GM19395 (cell line): ENCODE measurements around the gene UBE2I.

ENCODE experiments used
- ATAC-seq: cut with Tn5 transposase; IDR thresholded peaks from one replicate; pipeline ENCODE4 v1.9.1; 2021; ENCODE audit warnings: mild to moderate bottlenecking, moderate library complexity; ENCODE audit not compliant: unreplicated experiment

The UBE2I gene

GRCh38 chr16:1341495-1342420 lies 32.3 kb downstream of the UBE2I start:
- ATAC-seq, result no peak

- peak; percentile 86 for ATAC-seq
Measured at GRCh38 chr16:1342526-1343427, 33.3 kb downstream of the UBE2I start.

- no peak for ATAC-seq
Measured at GRCh38 chr16:1343428-1344242, 34.2 kb downstream of the UBE2I start.

- no peak for ATAC-seq
Measured at GRCh38 chr16:1344499-1344898, 35.1 kb downstream of the UBE2I start.

- ATAC-seq, result no peak
Measured at GRCh38 chr16:1345087-1345486, 35.7 kb downstream of the UBE2I start.

- no peak for ATAC-seq
Measured at GRCh38 chr16:1345651-1346421, 36.4 kb downstream of the UBE2I start.

- no peak for ATAC-seq
Measured at GRCh38 chr16:1346422-1347285, 37.2 kb downstream of the UBE2I start.

- no peak for ATAC-seq
Measured at GRCh38 chr16:1347286-1347855, 37.9 kb downstream of the UBE2I start.

GRCh38 chr16:1347962-1348361 lies 38.5 kb downstream of the UBE2I start:
- no peak for ATAC-seq

- ATAC-seq, result no peak
Measured at GRCh38 chr16:1348441-1348840, 39.0 kb downstream of the UBE2I start.

GRCh38 chr16:1348926-1349325 lies 39.5 kb downstream of the UBE2I start:
- no peak for ATAC-seq

GRCh38 chr16:1349351-1349750 lies 39.9 kb downstream of the UBE2I start:
- ATAC-seq, result no peak

GRCh38 chr16:1349951-1350350 lies 40.5 kb downstream of the UBE2I start:
- ATAC-seq, result no peak

- ATAC-seq, result no peak
Measured at GRCh38 chr16:1350691-1351090, 41.3 kb downstream of the UBE2I start.

GRCh38 chr16:1351215-1351581 lies 41.8 kb downstream of the UBE2I start:
- ATAC-seq, result peak; percentile 11

GRCh38 chr16:1351582-1352362 lies 42.3 kb downstream of the UBE2I start, which contains the start of the genes GNPTG and TSR3:
Gene GNPTG (plus strand): TSS chr16:1351931. CDS start chr16:1351966, 35 bp downstream.
Gene TSR3 (minus strand): TSS chr16:1351878. CDS start chr16:1351804, 74 bp downstream.
- peak; percentile 58 for ATAC-seq

GRCh38 chr16:1354815-1355540 lies 45.5 kb downstream of the UBE2I start:
- ATAC-seq, result no peak
